Measurements from ENCODE around the gene RBM5. TPM values are rescaled to one million over a fixed set of nuclear protein-coding genes. Genes with fewer than 3 reads are reported as not detected.

Gene RBM5
- polyA plus RNA-seq, 1 of the 3 experiments (the other 2 are of a cell fraction) = 113 TPM

DNA sequence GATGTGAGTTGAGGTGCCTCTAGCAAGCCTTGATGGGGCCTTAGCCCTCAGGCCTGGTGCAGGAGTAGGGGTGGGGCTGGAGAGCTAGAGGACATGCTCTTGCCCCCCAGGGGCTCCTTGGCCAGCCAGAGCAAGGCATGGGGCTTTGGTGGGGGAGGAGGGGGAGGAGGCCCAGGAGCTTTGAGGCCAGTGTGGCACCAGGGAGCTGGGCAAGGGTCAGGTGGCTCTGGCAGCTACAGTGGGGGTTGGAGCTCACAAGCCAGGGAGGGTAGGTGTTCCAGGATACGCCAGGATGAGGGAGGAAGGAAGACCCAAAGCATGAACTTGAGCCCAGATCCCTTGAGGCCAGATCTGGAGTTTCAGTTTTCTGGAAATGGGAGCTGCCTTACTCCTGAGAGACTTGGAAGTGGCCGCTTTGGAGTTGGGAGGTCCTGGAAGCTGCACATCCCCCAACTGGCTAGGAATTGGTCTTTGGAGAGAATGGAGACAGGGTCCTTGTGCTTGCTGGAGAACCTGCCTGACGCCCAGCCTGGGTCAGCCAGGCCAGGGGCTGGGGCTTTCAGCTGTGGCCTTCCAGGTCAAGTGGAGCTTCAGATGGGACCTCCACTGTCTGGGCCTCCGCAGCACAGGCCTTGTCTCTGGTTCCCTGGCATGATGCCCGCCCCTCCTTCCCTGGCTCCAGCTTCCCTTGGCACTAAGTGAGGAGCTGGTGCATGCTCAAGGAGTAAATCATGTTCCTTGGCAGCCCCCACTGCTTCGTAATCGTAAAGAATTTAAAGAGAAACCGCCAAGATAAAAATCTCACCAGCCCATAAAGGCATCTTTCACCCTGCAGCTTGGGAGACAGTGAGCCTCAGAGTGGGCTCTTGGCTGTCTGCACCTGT lies 75.1 kb downstream of the RBM5 start (continued):
- TF ChIP-seq, protein P1, sequence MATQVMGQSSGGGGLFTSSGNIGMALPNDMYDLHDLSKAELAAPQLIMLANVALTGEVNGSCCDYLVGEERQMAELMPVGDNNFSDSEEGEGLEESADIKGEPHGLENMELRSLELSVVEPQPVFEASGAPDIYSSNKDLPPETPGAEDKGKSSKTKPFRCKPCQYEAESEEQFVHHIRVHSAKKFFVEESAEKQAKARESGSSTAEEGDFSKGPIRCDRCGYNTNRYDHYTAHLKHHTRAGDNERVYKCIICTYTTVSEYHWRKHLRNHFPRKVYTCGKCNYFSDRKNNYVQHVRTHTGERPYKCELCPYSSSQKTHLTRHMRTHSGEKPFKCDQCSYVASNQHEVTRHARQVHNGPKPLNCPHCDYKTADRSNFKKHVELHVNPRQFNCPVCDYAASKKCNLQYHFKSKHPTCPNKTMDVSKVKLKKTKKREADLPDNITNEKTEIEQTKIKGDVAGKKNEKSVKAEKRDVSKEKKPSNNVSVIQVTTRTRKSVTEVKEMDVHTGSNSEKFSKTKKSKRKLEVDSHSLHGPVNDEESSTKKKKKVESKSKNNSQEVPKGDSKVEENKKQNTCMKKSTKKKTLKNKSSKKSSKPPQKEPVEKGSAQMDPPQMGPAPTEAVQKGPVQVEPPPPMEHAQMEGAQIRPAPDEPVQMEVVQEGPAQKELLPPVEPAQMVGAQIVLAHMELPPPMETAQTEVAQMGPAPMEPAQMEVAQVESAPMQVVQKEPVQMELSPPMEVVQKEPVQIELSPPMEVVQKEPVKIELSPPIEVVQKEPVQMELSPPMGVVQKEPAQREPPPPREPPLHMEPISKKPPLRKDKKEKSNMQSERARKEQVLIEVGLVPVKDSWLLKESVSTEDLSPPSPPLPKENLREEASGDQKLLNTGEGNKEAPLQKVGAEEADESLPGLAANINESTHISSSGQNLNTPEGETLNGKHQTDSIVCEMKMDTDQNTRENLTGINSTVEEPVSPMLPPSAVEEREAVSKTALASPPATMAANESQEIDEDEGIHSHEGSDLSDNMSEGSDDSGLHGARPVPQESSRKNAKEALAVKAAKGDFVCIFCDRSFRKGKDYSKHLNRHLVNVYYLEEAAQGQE (IDR thresholded peaks at IDR 0.05; ENCODE audit: low read depth, low read length) = peak; percentile 23; the same call in 1 of the 2 replicates
- TF ChIP-seq CHD2 (IDR thresholded peaks at IDR 0.05; ENCODE audit: low read length, partially characterized antibody) (no peak), EZH2phosphoT487 (IDR thresholded peaks at IDR 0.05; ENCODE audit: borderline replicate concordance, low read depth) (no peak), NRF1 (IDR thresholded peaks at IDR 0.05; ENCODE audit: low read depth, low read length) (no peak), FOXJ3 (CRISPR knock-in tag; IDR thresholded peaks at IDR 0.05) (no peak), NFIC (IDR thresholded peaks at IDR 0.05; ENCODE audit: borderline replicate concordance) (peak; percentile 100), SIN3A (IDR thresholded peaks at IDR 0.05; ENCODE audit: borderline replicate concordance, low read depth, low read length) (peak; percentile 87; the same call in 1 of the 2 replicates), FOXM1 (IDR thresholded peaks at IDR 0.05; ENCODE audit: low read depth) (peak; percentile 63; the same call in 1 of the 2 replicates), TAF1 (IDR thresholded peaks at IDR 0.05; ENCODE audit: borderline replicate concordance, low read depth, low read length) (no peak), MEF2A (IDR thresholded peaks at IDR 0.05; ENCODE audit: borderline replicate concordance, low read depth) (no peak), RXRA (IDR thresholded peaks at IDR 0.05; ENCODE audit: borderline replicate concordance, low read depth) (no peak; the same call in 1 of the 2 replicates), POLR2AphosphoS5 (IDR thresholded peaks at IDR 0.05; ENCODE audit: low read depth, low read length) (peak; percentile 73), TCF12 (IDR thresholded peaks at IDR 0.05) (peak; percentile 94), ELF1 (IDR thresholded peaks at IDR 0.05) (no peak), YY1 (IDR thresholded peaks at IDR 0.05; ENCODE audit: low read depth) (no peak), JUND (IDR thresholded peaks at IDR 0.05) (no peak; the same call in 1 of the 2 replicates), EP300 (IDR thresholded peaks at IDR 0.05; ENCODE audit: borderline replicate concordance in 1 of 2, low read depth in 1 of 2, low read length in 1 of 2) (peak in 1 of 2 experiments; percentile 90; a peak in 1 of 4 replicates)
- TF ChIP-seq, protein P2, sequence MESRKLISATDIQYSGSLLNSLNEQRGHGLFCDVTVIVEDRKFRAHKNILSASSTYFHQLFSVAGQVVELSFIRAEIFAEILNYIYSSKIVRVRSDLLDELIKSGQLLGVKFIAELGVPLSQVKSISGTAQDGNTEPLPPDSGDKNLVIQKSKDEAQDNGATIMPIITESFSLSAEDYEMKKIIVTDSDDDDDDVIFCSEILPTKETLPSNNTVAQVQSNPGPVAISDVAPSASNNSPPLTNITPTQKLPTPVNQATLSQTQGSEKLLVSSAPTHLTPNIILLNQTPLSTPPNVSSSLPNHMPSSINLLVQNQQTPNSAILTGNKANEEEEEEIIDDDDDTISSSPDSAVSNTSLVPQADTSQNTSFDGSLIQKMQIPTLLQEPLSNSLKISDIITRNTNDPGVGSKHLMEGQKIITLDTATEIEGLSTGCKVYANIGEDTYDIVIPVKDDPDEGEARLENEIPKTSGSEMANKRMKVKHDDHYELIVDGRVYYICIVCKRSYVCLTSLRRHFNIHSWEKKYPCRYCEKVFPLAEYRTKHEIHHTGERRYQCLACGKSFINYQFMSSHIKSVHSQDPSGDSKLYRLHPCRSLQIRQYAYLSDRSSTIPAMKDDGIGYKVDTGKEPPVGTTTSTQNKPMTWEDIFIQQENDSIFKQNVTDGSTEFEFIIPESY (IDR thresholded peaks at IDR 0.05; ENCODE audit: borderline replicate concordance, low read depth) = no peak
- TF ChIP-seq, protein P3, sequence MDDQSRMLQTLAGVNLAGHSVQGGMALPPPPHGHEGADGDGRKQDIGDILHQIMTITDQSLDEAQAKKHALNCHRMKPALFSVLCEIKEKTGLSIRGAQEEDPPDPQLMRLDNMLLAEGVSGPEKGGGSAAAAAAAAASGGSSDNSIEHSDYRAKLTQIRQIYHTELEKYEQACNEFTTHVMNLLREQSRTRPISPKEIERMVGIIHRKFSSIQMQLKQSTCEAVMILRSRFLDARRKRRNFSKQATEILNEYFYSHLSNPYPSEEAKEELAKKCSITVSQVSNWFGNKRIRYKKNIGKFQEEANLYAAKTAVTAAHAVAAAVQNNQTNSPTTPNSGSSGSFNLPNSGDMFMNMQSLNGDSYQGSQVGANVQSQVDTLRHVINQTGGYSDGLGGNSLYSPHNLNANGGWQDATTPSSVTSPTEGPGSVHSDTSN (IDR thresholded peaks at IDR 0.05) = peak; percentile 94
- TF ChIP-seq, protein P4, sequence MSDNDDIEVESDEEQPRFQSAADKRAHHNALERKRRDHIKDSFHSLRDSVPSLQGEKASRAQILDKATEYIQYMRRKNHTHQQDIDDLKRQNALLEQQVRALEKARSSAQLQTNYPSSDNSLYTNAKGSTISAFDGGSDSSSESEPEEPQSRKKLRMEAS (IDR thresholded peaks at IDR 0.05; ENCODE audit: low read depth) = peak; percentile 92
- TF ChIP-seq, protein P5, sequence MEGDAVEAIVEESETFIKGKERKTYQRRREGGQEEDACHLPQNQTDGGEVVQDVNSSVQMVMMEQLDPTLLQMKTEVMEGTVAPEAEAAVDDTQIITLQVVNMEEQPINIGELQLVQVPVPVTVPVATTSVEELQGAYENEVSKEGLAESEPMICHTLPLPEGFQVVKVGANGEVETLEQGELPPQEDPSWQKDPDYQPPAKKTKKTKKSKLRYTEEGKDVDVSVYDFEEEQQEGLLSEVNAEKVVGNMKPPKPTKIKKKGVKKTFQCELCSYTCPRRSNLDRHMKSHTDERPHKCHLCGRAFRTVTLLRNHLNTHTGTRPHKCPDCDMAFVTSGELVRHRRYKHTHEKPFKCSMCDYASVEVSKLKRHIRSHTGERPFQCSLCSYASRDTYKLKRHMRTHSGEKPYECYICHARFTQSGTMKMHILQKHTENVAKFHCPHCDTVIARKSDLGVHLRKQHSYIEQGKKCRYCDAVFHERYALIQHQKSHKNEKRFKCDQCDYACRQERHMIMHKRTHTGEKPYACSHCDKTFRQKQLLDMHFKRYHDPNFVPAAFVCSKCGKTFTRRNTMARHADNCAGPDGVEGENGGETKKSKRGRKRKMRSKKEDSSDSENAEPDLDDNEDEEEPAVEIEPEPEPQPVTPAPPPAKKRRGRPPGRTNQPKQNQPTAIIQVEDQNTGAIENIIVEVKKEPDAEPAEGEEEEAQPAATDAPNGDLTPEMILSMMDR (IDR thresholded peaks at IDR 0.05) = no peak
- TF ChIP-seq, protein P6, sequence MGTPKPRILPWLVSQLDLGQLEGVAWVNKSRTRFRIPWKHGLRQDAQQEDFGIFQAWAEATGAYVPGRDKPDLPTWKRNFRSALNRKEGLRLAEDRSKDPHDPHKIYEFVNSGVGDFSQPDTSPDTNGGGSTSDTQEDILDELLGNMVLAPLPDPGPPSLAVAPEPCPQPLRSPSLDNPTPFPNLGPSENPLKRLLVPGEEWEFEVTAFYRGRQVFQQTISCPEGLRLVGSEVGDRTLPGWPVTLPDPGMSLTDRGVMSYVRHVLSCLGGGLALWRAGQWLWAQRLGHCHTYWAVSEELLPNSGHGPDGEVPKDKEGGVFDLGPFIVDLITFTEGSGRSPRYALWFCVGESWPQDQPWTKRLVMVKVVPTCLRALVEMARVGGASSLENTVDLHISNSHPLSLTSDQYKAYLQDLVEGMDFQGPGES (IDR thresholded peaks at IDR 0.05; ENCODE audit: low read depth, low read length) = no peak
